ENCODE results near the gene CAPNS2.

The CAPNS2 gene

DNA sequence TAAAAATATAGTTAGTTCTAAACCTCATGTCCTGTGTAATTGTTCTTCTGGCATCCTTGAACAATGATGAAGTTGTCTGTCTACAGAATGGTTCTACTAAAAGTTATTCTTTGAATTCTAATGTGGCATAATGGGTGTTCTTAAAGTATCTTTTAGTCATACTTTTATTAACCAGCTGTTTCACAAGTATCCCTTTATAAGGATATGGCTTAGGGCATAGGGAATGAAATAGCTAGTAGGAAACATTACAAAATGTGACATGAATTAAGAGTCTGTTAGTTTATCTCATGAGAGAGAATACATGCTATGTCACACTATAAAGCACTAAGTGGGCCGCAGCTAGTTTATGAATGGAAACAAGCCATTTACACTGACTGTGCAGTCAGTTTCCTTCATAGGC lies 26.3 kb upstream of the CAPNS2 start:
- Histone ChIP-seq H3K27ac (ENCODE audit: low read depth, low read length) (no peak overlapping the region), H3K27me3 (ENCODE audit: control insufficient read depth in 5 of 5, insufficient read depth in 4 of 5, low read length in 5 of 5) (no peaks in the 10 kb centered on the region), H3K36me3 (ENCODE audit: control insufficient read depth in 5 of 5, insufficient read depth in 5 of 5, low read length in 5 of 5) (no peaks in the 10 kb centered on the region), H3K9ac (ENCODE audit: low read length in 5 of 5) (no peak overlapping the region), H3K4me1 (ENCODE audit: control insufficient read depth in 5 of 5, insufficient read depth in 5 of 5, low read length in 5 of 5) (peaks cover 0 to 2% (median 0%) of the 10 kb centered on the region in 5 donors), H3K9me3 (ENCODE audit: control insufficient read depth in 5 of 5, low read length in 5 of 5) (no peaks in the 10 kb centered on the region), H3K4me3 (ENCODE audit: low read depth in 1 of 5, low read length in 5 of 5) (no peak overlapping the region)

DNA sequence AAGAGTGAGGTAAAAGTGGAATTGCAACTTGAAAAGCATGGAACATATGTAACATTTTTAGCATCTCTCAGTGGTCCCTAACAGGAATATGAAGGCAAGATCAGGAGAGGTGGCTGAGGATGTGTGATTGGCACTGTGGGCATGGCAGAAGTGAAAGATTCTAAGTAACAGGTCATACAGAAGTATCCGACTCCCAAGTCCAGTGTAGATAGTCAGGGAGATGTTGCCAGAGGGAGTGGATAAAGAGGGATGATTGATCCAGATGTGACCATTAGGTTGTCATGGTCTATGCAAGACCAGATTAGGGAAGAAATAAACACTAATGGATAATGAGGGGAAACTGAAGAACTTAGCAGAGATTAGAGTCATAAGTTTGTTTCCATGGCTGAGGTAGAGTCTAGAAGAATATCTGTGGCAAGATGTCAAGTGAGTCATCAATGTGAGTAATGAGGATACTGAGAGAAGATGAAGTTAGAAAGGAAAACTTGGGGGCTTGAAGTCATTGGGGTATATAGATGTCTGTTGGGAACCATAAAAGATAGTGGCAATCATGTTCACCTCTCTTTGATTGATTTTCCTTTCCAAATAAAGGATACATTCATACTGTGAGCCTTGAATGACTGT lies 23.9 kb upstream of the CAPNS2 start:
- Histone ChIP-seq H3K4me3 (ENCODE audit: low read depth in 1 of 5, low read length in 5 of 5) (no peak overlapping the region), H3K27me3 (ENCODE audit: control insufficient read depth in 5 of 5, insufficient read depth in 4 of 5, low read length in 5 of 5) (no peaks in the 10 kb centered on the region), H3K9me3 (ENCODE audit: control insufficient read depth in 5 of 5, low read length in 5 of 5) (no peaks in the 10 kb centered on the region), H3K36me3 (ENCODE audit: control insufficient read depth in 5 of 5, insufficient read depth in 5 of 5, low read length in 5 of 5) (no peaks in the 10 kb centered on the region), H3K4me1 (ENCODE audit: control insufficient read depth in 5 of 5, insufficient read depth in 5 of 5, low read length in 5 of 5) (peaks cover 0 to 2% (median 0%) of the 10 kb centered on the region in 5 donors), H3K27ac (ENCODE audit: low read depth, low read length) (no peak overlapping the region), H3K9ac (ENCODE audit: low read length in 5 of 5) (no peak overlapping the region)

DNA sequence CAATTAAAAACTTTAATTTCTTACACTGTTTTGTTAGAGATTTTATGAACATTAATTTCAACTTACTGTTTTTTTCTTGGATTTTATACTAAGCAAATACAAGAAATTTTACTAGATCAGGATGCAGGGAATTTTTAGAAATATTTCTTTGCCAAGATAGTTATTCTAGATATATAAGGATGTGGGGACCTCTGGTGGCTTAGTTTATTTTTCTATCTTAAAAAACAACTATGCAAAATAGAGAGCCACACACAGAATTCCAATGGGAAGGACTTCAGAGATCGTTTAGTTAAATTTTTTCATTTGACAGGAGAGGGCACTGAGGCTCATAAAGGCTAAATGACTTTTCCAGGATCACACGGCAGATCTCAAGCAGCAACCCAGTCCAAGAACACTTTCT lies 23.0 kb upstream of the CAPNS2 start:
- Histone ChIP-seq H3K27ac (ENCODE audit: low read depth, low read length) (no peak overlapping the region), H3K4me3 (ENCODE audit: low read depth in 1 of 5, low read length in 5 of 5) (no peak overlapping the region), H3K27me3 (ENCODE audit: control insufficient read depth in 5 of 5, insufficient read depth in 4 of 5, low read length in 5 of 5) (no peaks in the 10 kb centered on the region), H3K9me3 (ENCODE audit: control insufficient read depth in 5 of 5, low read length in 5 of 5) (no peaks in the 10 kb centered on the region), H3K4me1 (ENCODE audit: control insufficient read depth in 5 of 5, insufficient read depth in 5 of 5, low read length in 5 of 5) (peaks cover 0 to 2% (median 0%) of the 10 kb centered on the region in 5 donors), H3K36me3 (ENCODE audit: control insufficient read depth in 5 of 5, insufficient read depth in 5 of 5, low read length in 5 of 5) (no peaks in the 10 kb centered on the region), H3K9ac (ENCODE audit: low read length in 5 of 5) (no peak overlapping the region)

DNA sequence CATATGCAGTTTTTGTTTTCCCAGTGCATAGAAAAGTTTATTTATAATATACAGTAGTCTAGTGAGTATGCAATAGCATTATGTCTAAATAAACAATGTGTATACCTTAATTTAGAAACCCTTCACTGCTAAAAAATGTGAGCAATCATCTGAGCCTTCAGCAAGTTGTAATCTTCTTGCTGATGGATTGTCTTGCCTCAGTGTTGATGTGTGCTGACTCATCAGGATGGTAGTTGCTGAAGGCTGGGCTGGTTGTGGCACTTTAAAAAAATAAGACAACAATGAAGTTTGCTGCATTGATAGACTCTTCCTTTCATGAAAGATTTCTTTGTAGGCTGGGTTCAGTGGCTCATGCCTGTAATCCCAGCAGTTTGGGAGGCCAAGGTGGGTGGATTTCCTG lies 13.9 kb upstream of the CAPNS2 start:
- H3K27ac ChIP-seq (ENCODE audit: low read depth, low read length) = no peak overlapping the region
- H3K36me3 ChIP-seq (ENCODE audit: control insufficient read depth in 5 of 5, insufficient read depth in 5 of 5, low read length in 5 of 5) = peaks cover 0 to 27% (median 2%) of the 10 kb centered on the region in 5 donors
- H3K9ac ChIP-seq (ENCODE audit: low read length in 5 of 5) = no peak overlapping the region
- H3K27me3 ChIP-seq (ENCODE audit: control insufficient read depth in 5 of 5, insufficient read depth in 4 of 5, low read length in 5 of 5) = no peaks in the 10 kb centered on the region
- H3K4me3 ChIP-seq (ENCODE audit: low read depth in 1 of 5, low read length in 5 of 5) = no peak overlapping the region
- no peaks in the 10 kb centered on the region for H3K4me1 ChIP-seq (ENCODE audit: control insufficient read depth in 5 of 5, insufficient read depth in 5 of 5, low read length in 5 of 5)
- no peaks in the 10 kb centered on the region for H3K9me3 ChIP-seq (ENCODE audit: control insufficient read depth in 5 of 5, low read length in 5 of 5)

DNA sequence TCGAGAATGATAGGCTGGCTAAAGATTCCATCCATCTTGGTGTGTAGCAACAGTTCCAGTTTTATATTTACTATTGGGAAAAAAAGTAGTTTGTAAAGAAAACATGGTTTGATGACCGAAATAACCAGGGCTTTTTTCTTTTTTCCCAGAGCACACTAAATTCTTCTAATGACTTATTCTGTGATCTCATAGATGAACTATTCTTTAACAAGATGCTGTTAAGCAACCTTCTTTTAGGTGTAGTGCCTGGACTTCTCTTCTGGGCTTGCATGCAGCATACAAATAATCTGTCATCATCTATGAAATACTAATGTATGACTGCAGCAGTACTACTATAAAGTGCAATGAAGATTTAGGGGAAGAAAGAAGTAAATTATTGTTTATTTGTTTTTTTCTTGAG lies 11.0 kb upstream of the CAPNS2 start:
- peaks cover 0 to 8% (median 3%) of the 10 kb centered on the region in 5 donors for H3K4me1 ChIP-seq (ENCODE audit: control insufficient read depth in 5 of 5, insufficient read depth in 5 of 5, low read length in 5 of 5)
- peaks cover 0 to 20% (median 2%) of the 10 kb centered on the region in 5 donors for H3K36me3 ChIP-seq (ENCODE audit: control insufficient read depth in 5 of 5, insufficient read depth in 5 of 5, low read length in 5 of 5)

DNA sequence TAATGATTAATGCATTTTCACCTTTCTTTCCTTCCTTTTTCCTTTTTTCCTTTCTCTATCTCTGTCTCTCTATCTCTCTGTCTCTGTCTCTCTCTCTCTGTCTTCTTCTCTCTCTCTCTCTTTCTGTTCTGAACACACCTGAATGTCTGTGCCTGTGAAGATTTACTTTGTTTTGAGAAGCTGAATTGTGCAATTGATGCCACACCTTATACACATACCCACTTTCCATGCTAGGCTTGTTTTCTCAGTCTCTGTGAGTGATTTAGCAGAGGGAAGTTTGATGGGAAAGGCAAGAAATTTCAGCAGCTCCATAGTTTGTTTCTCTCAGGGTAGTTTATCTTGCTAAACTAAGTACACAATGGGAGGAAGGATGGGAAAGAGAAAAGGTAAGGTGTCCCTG lies 9.3 kb upstream of the CAPNS2 start:
- Histone ChIP-seq H3K27me3 (ENCODE audit: control insufficient read depth in 5 of 5, insufficient read depth in 4 of 5, low read length in 5 of 5) (no peaks in the 10 kb centered on the region), H3K4me3 (ENCODE audit: low read depth in 1 of 5, low read length in 5 of 5) (no peak overlapping the region), H3K36me3 (ENCODE audit: control insufficient read depth in 5 of 5, insufficient read depth in 5 of 5, low read length in 5 of 5) (peaks cover 0 to 17% (median 0%) of the 10 kb centered on the region in 5 donors), H3K9ac (ENCODE audit: low read length in 5 of 5) (no peak overlapping the region), H3K27ac (ENCODE audit: low read depth, low read length) (no peak overlapping the region), H3K4me1 (ENCODE audit: control insufficient read depth in 5 of 5, insufficient read depth in 5 of 5, low read length in 5 of 5) (peaks cover 0 to 8% (median 3%) of the 10 kb centered on the region in 5 donors), H3K9me3 (ENCODE audit: control insufficient read depth in 5 of 5, low read length in 5 of 5) (no peaks in the 10 kb centered on the region)

More for the DNA sequence above, 11.0 kb upstream of the CAPNS2 start:
- Histone ChIP-seq H3K27me3 (ENCODE audit: control insufficient read depth in 5 of 5, insufficient read depth in 4 of 5, low read length in 5 of 5) (no peaks in the 10 kb centered on the region), H3K9me3 (ENCODE audit: control insufficient read depth in 5 of 5, low read length in 5 of 5) (no peaks in the 10 kb centered on the region), H3K9ac (ENCODE audit: low read length in 5 of 5) (no peak overlapping the region), H3K4me3 (ENCODE audit: low read depth in 1 of 5, low read length in 5 of 5) (no peak overlapping the region), H3K27ac (ENCODE audit: low read depth, low read length) (no peak overlapping the region)

DNA sequence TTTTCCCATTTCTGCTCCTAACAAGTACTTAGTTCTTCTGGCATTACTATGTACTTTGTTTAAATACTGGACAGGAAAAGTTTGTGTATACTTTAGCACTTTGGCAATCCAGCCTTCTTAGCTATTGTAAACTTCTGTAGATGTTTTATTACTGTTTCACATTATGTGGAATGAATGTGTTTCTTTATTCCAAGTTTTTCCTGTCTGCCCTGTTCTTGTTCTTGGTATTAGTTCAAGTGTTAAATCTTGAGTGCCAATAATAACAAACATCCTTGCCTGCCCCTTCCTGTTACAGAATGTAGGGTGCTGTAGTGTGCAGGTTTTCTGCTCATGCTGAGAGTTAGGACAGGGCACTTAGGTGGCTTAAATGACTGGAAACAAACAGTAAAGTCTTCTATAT lies 7.3 kb upstream of the CAPNS2 start:
- Histone ChIP-seq H3K4me1 (ENCODE audit: control insufficient read depth in 5 of 5, insufficient read depth in 5 of 5, low read length in 5 of 5) (peaks cover 0 to 8% (median 3%) of the 10 kb centered on the region in 5 donors), H3K36me3 (ENCODE audit: control insufficient read depth in 5 of 5, insufficient read depth in 5 of 5, low read length in 5 of 5) (peaks cover 0 to 6% (median 0%) of the 10 kb centered on the region in 5 donors), H3K27ac (ENCODE audit: low read depth, low read length) (no peak overlapping the region), H3K4me3 (ENCODE audit: low read depth in 1 of 5, low read length in 5 of 5) (no peak overlapping the region), H3K9ac (ENCODE audit: low read length in 5 of 5) (no peak overlapping the region), H3K9me3 (ENCODE audit: control insufficient read depth in 5 of 5, low read length in 5 of 5) (no peaks in the 10 kb centered on the region), H3K27me3 (ENCODE audit: control insufficient read depth in 5 of 5, insufficient read depth in 4 of 5, low read length in 5 of 5) (no peaks in the 10 kb centered on the region)

DNA sequence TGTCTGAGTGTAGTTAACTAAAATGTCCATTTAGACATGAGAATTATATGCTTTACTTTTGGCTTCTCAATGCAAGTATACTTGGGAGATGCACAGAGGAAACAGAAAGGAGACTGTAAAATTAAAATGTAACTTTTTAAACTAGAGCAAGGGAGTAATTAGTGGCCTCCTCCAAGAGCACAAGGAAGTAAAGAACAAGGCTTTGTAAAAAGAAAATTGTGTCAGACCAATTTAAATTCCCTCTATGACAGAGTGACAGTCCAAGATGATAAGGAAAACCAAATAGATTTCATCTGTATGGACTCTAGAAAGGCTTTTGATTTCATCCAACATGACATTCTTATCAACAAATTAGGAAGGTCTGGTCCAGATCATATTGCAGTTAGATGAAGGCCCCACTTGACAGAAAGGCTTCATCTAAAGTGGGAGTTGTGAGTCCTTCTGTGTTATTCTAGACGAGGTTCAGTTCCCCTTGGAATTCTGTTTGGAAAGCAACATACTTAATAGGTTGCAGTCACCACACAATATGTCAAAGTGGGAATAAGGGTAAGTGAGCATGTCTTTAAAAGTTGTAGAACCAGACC lies 6.5 kb upstream of the CAPNS2 start:
- no peak overlapping the region for H3K27ac ChIP-seq (ENCODE audit: low read depth, low read length)
- H3K27me3 ChIP-seq (ENCODE audit: control insufficient read depth in 5 of 5, insufficient read depth in 4 of 5, low read length in 5 of 5) = no peaks in the 10 kb centered on the region
- peaks cover 0 to 5% (median 0%) of the 10 kb centered on the region in 5 donors for H3K36me3 ChIP-seq (ENCODE audit: control insufficient read depth in 5 of 5, insufficient read depth in 5 of 5, low read length in 5 of 5)
- peaks cover 0 to 8% (median 3%) of the 10 kb centered on the region in 5 donors for H3K4me1 ChIP-seq (ENCODE audit: control insufficient read depth in 5 of 5, insufficient read depth in 5 of 5, low read length in 5 of 5)
- H3K9ac ChIP-seq (ENCODE audit: low read length in 5 of 5) = no peak overlapping the region
- H3K4me3 ChIP-seq (ENCODE audit: low read depth in 1 of 5, low read length in 5 of 5) = no peak overlapping the region
- H3K9me3 ChIP-seq (ENCODE audit: control insufficient read depth in 5 of 5, low read length in 5 of 5) = no peaks in the 10 kb centered on the region

- Histone ChIP-seq H3K9me3 (ENCODE audit: control insufficient read depth in 5 of 5, low read length in 5 of 5) (no peaks in the 10 kb centered on the region), H3K27ac (ENCODE audit: low read depth, low read length) (no peak overlapping the region), H3K4me3 (ENCODE audit: low read depth in 1 of 5, low read length in 5 of 5) (no peak overlapping the region), H3K36me3 (ENCODE audit: control insufficient read depth in 5 of 5, insufficient read depth in 5 of 5, low read length in 5 of 5) (peaks cover 0 to 5% (median 0%) of the 10 kb centered on the region in 5 donors), H3K4me1 (ENCODE audit: control insufficient read depth in 5 of 5, insufficient read depth in 5 of 5, low read length in 5 of 5) (peaks cover 0 to 8% (median 3%) of the 10 kb centered on the region in 5 donors), H3K9ac (ENCODE audit: low read length in 5 of 5) (no peak overlapping the region), H3K27me3 (ENCODE audit: control insufficient read depth in 5 of 5, insufficient read depth in 4 of 5, low read length in 5 of 5) (no peaks in the 10 kb centered on the region)
Observed at GRCh38 chr16:55561319-55561848, 5.1 kb upstream of the CAPNS2 start.

DNA sequence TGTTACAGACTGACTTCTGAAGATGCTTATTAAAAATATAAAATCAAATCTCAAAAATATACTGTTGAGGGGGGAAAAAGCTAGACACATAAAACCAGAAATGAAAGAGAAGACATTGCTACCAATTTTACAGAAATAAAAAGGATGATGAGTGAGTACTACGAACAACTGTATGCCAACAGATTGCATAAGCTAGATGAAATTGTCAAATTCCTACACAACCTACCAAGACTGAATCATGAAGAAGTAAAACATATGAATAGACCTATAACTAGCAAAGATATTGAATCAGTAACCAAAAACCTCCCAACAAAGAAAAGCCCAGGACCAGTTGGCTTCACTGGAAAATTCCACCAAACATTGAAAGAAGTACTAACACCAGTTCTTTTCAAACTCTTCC lies 3.5 kb upstream of the CAPNS2 start:
- H3K4me3 ChIP-seq (ENCODE audit: low read depth in 1 of 5, low read length in 5 of 5) = no peak overlapping the region
- H3K36me3 ChIP-seq (ENCODE audit: control insufficient read depth in 5 of 5, insufficient read depth in 5 of 5, low read length in 5 of 5) = no peaks in the 10 kb centered on the region
- H3K27ac ChIP-seq (ENCODE audit: low read depth, low read length) = no peak overlapping the region
- H3K9me3 ChIP-seq (ENCODE audit: control insufficient read depth in 5 of 5, low read length in 5 of 5) = no peaks in the 10 kb centered on the region
- no peak overlapping the region for H3K9ac ChIP-seq (ENCODE audit: low read length in 5 of 5)
- no peaks in the 10 kb centered on the region for H3K27me3 ChIP-seq (ENCODE audit: control insufficient read depth in 5 of 5, insufficient read depth in 4 of 5, low read length in 5 of 5)
- peaks cover 2 to 17% (median 11%) of the 10 kb centered on the region in 5 donors for H3K4me1 ChIP-seq (ENCODE audit: control insufficient read depth in 5 of 5, insufficient read depth in 5 of 5, low read length in 5 of 5)
